ENCODE data around the gene GOT1.

Gene GOT1

GRCh38 chr10:99364125-99364524, 66.3 kb downstream of the GOT1 start:
- no peaks in the 10 kb centered on the region for H3K4me1 Mint-ChIP-seq
- H3K36me3 Mint-ChIP-seq (ENCODE audit: insufficient read depth): no peaks in the 10 kb centered on the region
- no peak overlapping the region for H3K27ac Mint-ChIP-seq (ENCODE audit: low read depth)
- no peaks in the 10 kb centered on the region for H3K9me3 Mint-ChIP-seq
- ATAC-seq (replicated peaks; ENCODE audit: extremely low read depth, poor library complexity, severe bottlenecking) (no peak), DNase-seq (ENCODE audit: low spot score in 2 of 2) (no peak)
- no peak overlapping the region for H3K4me3 Mint-ChIP-seq
- H3K27me3 Mint-ChIP-seq: peaks cover 46% of the 10 kb centered on the region

DNA sequence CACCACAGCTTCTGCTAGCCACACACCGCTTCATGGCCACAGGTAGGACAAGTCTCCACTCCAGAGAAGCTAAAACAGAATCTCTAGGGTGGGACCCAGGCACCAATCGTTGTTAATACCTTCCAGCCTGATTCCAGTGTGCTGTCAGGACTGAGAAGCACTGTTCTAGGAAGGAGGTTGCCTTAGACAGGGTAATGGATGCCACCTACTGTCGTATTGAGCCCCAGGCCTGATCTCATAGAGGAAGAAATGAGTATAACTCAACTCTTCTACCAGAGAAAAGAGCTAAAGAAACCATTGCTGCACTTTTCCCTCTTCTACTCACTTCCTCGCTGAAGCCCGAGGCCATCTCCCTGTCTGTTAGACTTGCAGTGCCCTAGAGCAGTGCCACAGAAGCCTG, 69.5 kb downstream of the GOT1 start:
- Mint-ChIP-seq H3K27me3 (peaks cover 32% of the 10 kb centered on the region), H3K27ac (ENCODE audit: low read depth) (no peak overlapping the region), H3K4me1 (no peaks in the 10 kb centered on the region), H3K9me3 (no peaks in the 10 kb centered on the region), H3K4me3 (no peak overlapping the region), H3K36me3 (ENCODE audit: insufficient read depth) (no peaks in the 10 kb centered on the region)
- no peak for DNase-seq (ENCODE audit: low spot score in 2 of 2)
- ATAC-seq (replicated peaks; ENCODE audit: extremely low read depth, poor library complexity, severe bottlenecking): no peak

DNA sequence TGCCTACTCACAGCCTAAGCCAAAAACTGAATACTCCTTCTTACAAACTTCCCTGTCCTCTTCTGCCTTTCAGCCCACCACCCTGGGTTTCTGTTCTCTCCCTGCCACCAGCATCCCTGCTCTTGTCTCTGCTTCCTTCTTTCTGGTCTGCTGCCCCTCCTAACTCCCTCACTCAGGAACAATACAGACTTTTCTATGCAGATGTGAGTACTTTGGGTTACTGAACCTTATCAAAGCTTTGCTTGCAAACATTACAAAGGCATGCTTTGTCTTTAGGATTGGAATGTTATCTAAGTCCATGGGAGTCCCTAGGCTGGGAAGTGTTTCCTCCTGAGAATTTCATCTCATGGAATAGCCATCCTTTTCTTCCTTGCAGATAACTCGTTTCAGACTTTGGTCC, 72.3 kb downstream of the GOT1 start:
- Mint-ChIP-seq H3K9me3 (no peaks in the 10 kb centered on the region), H3K4me1 (no peaks in the 10 kb centered on the region), H3K27ac (ENCODE audit: low read depth) (no peak overlapping the region), H3K36me3 (ENCODE audit: insufficient read depth) (no peaks in the 10 kb centered on the region), H3K4me3 (no peak overlapping the region), H3K27me3 (peaks cover 36% of the 10 kb centered on the region)
- DNase-seq (ENCODE audit: low spot score in 2 of 2): no peak
- ATAC-seq (replicated peaks; ENCODE audit: extremely low read depth, poor library complexity, severe bottlenecking): no peak

DNA sequence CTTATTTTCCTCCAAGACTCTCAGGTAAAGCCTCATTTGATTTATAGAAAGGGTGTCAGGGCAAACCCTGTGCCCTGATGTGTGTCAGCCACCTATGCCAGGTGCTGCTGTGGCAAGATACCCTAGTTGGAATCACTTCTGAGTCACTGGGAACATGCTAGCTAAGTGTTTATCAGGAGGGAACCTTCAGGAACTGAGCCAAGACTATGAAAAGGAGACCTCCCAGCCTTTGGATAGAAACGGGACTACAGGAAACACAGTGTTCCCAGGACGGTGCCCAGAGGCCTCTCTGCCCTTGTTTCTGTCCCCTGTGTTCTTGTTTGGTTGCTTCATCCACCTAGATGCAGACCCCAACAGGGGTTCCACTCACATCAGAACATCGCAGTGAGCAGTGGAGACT, 72.7 kb downstream of the GOT1 start:
- Mint-ChIP-seq H3K4me1 (no peaks in the 10 kb centered on the region), H3K4me3 (no peak overlapping the region), H3K27ac (ENCODE audit: low read depth) (no peak overlapping the region), H3K9me3 (no peaks in the 10 kb centered on the region), H3K36me3 (ENCODE audit: insufficient read depth) (no peaks in the 10 kb centered on the region), H3K27me3 (peaks cover 40% of the 10 kb centered on the region)
- no peak for DNase-seq (ENCODE audit: low spot score in 2 of 2)
- no peak for ATAC-seq (replicated peaks; ENCODE audit: extremely low read depth, poor library complexity, severe bottlenecking)

DNA sequence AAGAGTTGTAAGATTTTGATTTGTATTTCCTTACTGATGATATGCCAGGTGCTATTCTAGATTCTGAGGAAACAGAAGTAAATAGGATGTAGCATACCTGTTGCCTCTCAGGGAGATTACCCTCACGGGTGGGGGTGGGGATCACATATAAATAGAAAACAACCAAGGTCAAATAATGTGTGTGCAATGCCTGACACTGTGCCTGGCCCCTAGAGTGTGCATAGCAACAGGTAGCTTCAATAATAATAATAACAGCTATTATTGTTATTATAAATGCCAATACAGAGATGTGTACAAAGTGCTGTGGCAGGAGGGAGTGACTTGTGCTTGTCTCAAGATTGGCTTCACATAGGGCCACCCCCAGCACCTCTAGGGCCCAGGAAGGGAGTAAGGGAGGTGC, 77.2 kb downstream of the GOT1 start:
- ATAC-seq (replicated peaks; ENCODE audit: extremely low read depth, poor library complexity, severe bottlenecking): no peak
- H3K36me3 Mint-ChIP-seq (ENCODE audit: insufficient read depth): no peaks in the 10 kb centered on the region
- H3K4me3 Mint-ChIP-seq: no peak overlapping the region
- no peaks in the 10 kb centered on the region for H3K4me1 Mint-ChIP-seq
- no peak overlapping the region for H3K27ac Mint-ChIP-seq (ENCODE audit: low read depth)
- H3K27me3 Mint-ChIP-seq: peaks cover 68% of the 10 kb centered on the region
- no peak for DNase-seq (ENCODE audit: low spot score in 2 of 2)
- H3K9me3 Mint-ChIP-seq: no peaks in the 10 kb centered on the region

GRCh38 chr10:99347672-99348071, 82.8 kb downstream of the GOT1 start:
- Mint-ChIP-seq H3K4me1 (no peaks in the 10 kb centered on the region), H3K27me3 (peaks cover 55% of the 10 kb centered on the region), H3K27ac (ENCODE audit: low read depth) (no peak overlapping the region), H3K4me3 (no peak overlapping the region), H3K9me3 (no peaks in the 10 kb centered on the region), H3K36me3 (ENCODE audit: insufficient read depth) (no peaks in the 10 kb centered on the region)
- ATAC-seq (replicated peaks; ENCODE audit: extremely low read depth, poor library complexity, severe bottlenecking) (no peak), DNase-seq (ENCODE audit: low spot score in 2 of 2) (no peak)
